ACC112 (cell line): ENCODE data around the gene SORCS3.

Source experiments
- H2AFZ ChIP-seq: fragments of 200-600 bp; sonication (generic); one replicate; pipeline ENCODE4 v1.6.0; 2017; ENCODE audit warnings: antibody characterized with exemption, low read length; ENCODE audit not compliant: unreplicated experiment
- H3K27ac ChIP-seq: fragments of 200-600 bp; sonication (generic); 2 replicates; pipeline ENCODE4 v1.5.1; 2014; ENCODE audit warnings: low read depth, mild to moderate bottlenecking, antibody characterized with exemption, low read length, moderate library complexity
- H3K27me3 ChIP-seq: fragments of 200-600 bp; sonication (generic); 2 replicates; pipeline ENCODE4 v1.6.1; 2014; ENCODE audit warnings: mild to moderate bottlenecking, antibody characterized with exemption, low read length, moderate library complexity, mixed read lengths; ENCODE audit not compliant: insufficient read depth
- H3K36me3 ChIP-seq: fragments of 200-600 bp; sonication (generic); 2 replicates; pipeline ENCODE4 v1.6.1; 2016; ENCODE audit warnings: mild to moderate bottlenecking, antibody characterized with exemption, low read length, moderate library complexity, mixed read lengths; ENCODE audit not compliant: insufficient read depth
- H3K4me1 ChIP-seq: fragments of 200-600 bp; sonication (generic); one replicate; pipeline ENCODE4 v1.6.1; 2016; ENCODE audit warnings: low read length, mixed read lengths; ENCODE audit not compliant: insufficient read depth, unreplicated experiment, control insufficient read depth
- H3K4me3 ChIP-seq: fragments of 200-600 bp; sonication (generic); 2 replicates; pipeline ENCODE4 v1.5.1; 2014; ENCODE audit warnings: mild to moderate bottlenecking, low read depth, low read length
- H3K79me2 ChIP-seq: fragments of 200-600 bp; sonication (generic); one replicate; pipeline ENCODE4 v1.6.0; 2016; ENCODE audit warnings: low read length; ENCODE audit not compliant: control insufficient read depth, unreplicated experiment, insufficient read depth

Gene SORCS3

DNA sequence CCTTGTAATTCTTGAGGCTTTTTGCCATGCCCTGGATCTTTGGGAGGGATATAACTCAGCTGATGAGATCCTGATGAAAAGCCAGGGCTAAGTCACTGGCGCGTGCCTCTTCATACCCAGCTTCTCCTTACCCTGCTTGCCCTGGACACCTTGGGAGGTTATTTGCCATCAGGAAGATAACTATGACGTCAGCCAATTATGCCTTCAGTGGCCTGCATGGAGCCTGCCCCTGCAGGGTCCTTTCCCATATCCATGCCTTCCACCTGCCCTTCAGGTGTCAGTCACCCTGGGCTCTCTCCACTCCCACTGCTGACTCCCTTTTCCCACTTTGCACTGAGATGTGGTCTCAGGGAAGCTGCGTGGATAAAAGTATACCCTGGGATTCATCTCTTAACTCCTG, 520.1 kb downstream of the SORCS3 start:
- H3K79me2 ChIP-seq = no peaks in the 10 kb centered on the region
- H3K27ac ChIP-seq = no peak overlapping the region
- no peak overlapping the region for H2AFZ ChIP-seq
- H3K36me3 ChIP-seq = no peaks in the 10 kb centered on the region
- no peak overlapping the region for H3K4me3 ChIP-seq
- no peaks in the 10 kb centered on the region for H3K27me3 ChIP-seq
- H3K4me1 ChIP-seq = no peaks in the 10 kb centered on the region

DNA sequence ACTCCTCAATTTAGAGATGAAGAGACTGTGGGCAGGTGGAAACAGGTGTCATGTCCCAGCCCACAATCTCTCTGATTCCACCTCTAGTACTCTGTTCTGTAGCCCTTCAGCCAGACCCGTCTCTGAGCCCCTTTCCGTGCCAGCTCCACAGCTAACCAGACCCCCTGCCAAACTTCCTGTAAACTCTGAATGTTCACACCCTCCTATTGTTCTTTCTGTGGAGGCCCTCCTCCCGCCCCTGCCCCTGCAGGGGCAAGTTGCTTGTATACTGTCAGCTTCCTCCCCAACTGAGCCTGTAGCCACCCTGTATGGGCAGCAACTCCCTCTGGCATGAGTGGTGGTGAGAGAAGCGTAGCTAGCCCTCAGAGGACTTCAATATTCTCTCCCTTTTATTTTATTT, 520.7 kb downstream of the SORCS3 start:
- no peaks in the 10 kb centered on the region for H3K36me3 ChIP-seq
- H3K4me1 ChIP-seq = no peaks in the 10 kb centered on the region
- H2AFZ ChIP-seq = no peak overlapping the region
- H3K79me2 ChIP-seq = no peaks in the 10 kb centered on the region
- no peaks in the 10 kb centered on the region for H3K27me3 ChIP-seq
- no peak overlapping the region for H3K27ac ChIP-seq
- no peak overlapping the region for H3K4me3 ChIP-seq

GRCh38 chr10:105170521-105170920, 529.4 kb downstream of the SORCS3 start:
- no peaks in the 10 kb centered on the region for H3K36me3 ChIP-seq
- no peaks in the 10 kb centered on the region for H3K79me2 ChIP-seq
- H3K27me3 ChIP-seq = no peaks in the 10 kb centered on the region
- H3K4me1 ChIP-seq = no peaks in the 10 kb centered on the region
- H2AFZ ChIP-seq = no peak overlapping the region
- no peak overlapping the region for H3K27ac ChIP-seq
- no peak overlapping the region for H3K4me3 ChIP-seq

DNA sequence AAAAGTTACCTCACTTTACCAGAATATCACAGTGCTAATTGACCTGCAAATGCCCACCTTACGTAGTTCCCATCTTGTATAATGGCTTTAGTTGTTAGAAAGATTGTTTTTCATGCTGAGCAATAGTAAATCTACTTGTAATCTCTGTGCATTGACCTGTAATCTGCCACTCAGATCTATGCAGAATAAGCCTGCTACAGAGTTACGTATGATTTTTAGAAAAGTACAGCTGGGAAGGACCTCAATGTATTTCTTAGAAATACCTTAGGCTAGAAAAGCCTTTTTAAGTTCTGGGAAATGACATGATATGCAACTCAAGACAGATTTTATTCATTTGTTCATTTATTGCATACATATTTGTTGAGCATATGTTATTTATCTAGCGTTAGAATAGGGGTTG, 530.9 kb downstream of the SORCS3 start:
- no peak overlapping the region for H3K4me3 ChIP-seq
- no peak overlapping the region for H3K27ac ChIP-seq

GRCh38 chr10:105181626-105182025, 540.5 kb downstream of the SORCS3 start:
- Histone ChIP-seq H3K27ac (no peak overlapping the region), H3K4me1 (no peaks in the 10 kb centered on the region), H3K79me2 (no peaks in the 10 kb centered on the region), H3K4me3 (no peak overlapping the region), H3K36me3 (no peaks in the 10 kb centered on the region), H3K27me3 (no peaks in the 10 kb centered on the region), H2AFZ (no peak overlapping the region)

More for the DNA sequence above, 530.9 kb downstream of the SORCS3 start:
- H2AFZ ChIP-seq = no peak overlapping the region
- no peaks in the 10 kb centered on the region for H3K79me2 ChIP-seq
- no peaks in the 10 kb centered on the region for H3K27me3 ChIP-seq
- no peaks in the 10 kb centered on the region for H3K4me1 ChIP-seq
- H3K36me3 ChIP-seq = no peaks in the 10 kb centered on the region

- H3K27me3 ChIP-seq = no peaks in the 10 kb centered on the region
- no peaks in the 10 kb centered on the region for H3K36me3 ChIP-seq
- H3K4me3 ChIP-seq = no peak overlapping the region
- H3K27ac ChIP-seq = no peak overlapping the region
- no peaks in the 10 kb centered on the region for H3K4me1 ChIP-seq
- H3K79me2 ChIP-seq = no peaks in the 10 kb centered on the region
- H2AFZ ChIP-seq = no peak overlapping the region
Observed at GRCh38 chr10:105183536-105183935, 542.4 kb downstream of the SORCS3 start.

DNA sequence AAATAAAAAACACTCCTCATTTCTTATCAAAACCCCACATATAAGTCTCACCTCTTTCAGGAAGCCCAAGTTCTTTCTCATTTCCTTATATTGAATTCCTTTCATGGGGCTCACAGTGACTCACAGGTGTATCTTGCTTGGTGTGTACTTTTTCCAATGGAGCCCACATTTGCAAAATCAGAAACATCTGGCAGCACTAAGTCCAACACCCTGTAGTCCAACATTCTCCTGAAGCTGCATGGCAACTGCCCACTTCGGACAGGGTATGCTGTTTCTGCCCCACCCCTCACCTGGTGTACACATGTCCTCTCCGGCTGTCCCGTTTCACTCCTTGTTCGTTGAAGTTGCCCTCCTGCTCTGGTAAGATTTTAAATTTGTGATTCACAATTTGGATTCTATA, 544.1 kb downstream of the SORCS3 start:
- Histone ChIP-seq H3K27ac (no peak overlapping the region), H3K79me2 (no peaks in the 10 kb centered on the region), H3K4me3 (no peak overlapping the region), H2AFZ (no peak overlapping the region), H3K27me3 (no peaks in the 10 kb centered on the region), H3K36me3 (no peaks in the 10 kb centered on the region), H3K4me1 (no peaks in the 10 kb centered on the region)

- Histone ChIP-seq H3K79me2 (no peaks in the 10 kb centered on the region), H3K4me3 (no peak overlapping the region), H3K27ac (no peak overlapping the region), H3K4me1 (no peaks in the 10 kb centered on the region), H3K27me3 (no peaks in the 10 kb centered on the region), H2AFZ (no peak overlapping the region), H3K36me3 (no peaks in the 10 kb centered on the region)
Observed at GRCh38 chr10:105187243-105187642, 546.2 kb downstream of the SORCS3 start.

GRCh38 chr10:105188737-105189462, 547.8 kb downstream of the SORCS3 start:
- Histone ChIP-seq H3K4me3 (no peak overlapping the region), H3K27ac (no peak overlapping the region), H3K36me3 (no peaks in the 10 kb centered on the region), H2AFZ (no peak overlapping the region), H3K4me1 (no peaks in the 10 kb centered on the region), H3K79me2 (no peaks in the 10 kb centered on the region), H3K27me3 (no peaks in the 10 kb centered on the region)

DNA sequence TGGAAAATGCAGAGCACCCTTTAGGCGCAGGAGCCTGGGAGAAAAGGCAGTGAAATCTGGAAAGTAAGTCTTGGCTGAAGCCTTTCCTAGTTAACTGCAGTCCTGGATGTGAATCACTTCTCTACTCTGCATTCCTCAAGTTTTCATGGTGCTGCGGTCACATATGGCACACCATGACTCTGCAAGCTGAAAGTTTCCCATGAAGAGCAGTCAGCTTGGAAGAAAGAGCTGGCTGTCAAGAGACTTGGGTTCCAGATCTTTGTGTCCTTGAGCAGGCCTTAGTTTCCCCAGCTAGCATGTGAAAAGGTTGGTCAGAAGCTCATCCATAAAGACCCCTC, 548.3 kb downstream of the SORCS3 start:
- H3K4me1 ChIP-seq = no peaks in the 10 kb centered on the region
- H2AFZ ChIP-seq = no peak overlapping the region
- no peaks in the 10 kb centered on the region for H3K27me3 ChIP-seq
- H3K36me3 ChIP-seq = no peaks in the 10 kb centered on the region
- H3K4me3 ChIP-seq = no peak overlapping the region
- H3K79me2 ChIP-seq = no peaks in the 10 kb centered on the region
- H3K27ac ChIP-seq = no peak overlapping the region

DNA sequence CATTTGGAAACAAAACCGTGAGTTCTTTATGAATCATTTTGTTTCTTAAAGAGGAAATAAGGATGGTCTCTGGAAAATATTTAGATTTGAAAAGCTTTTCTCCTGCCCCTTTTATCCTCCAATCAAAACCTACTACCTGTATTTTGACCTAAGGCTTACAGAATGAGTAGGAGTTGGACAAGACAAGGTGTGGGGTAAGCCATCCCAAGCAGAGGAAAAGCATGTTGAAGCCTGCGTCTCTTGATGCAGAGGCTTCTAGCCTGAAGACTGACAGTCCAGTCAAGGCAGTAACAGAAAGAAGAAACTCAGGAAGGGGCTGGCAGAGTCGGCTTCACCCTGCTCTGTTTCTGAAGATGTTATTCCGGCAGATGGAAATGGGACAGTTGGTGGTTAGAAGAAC, 551.1 kb downstream of the SORCS3 start:
- Histone ChIP-seq H3K27ac (no peak overlapping the region), H2AFZ (no peak overlapping the region), H3K4me1 (no peaks in the 10 kb centered on the region), H3K4me3 (no peak overlapping the region), H3K36me3 (no peaks in the 10 kb centered on the region), H3K79me2 (no peaks in the 10 kb centered on the region), H3K27me3 (no peaks in the 10 kb centered on the region)
